Measurements from ENCODE around the gene TMEM115. TPM values are rescaled to one million over a fixed set of nuclear protein-coding genes. Genes with fewer than 3 reads are reported as not detected.

The TMEM115 gene
- total and polyA plus RNA-seq, 2 of the 4 experiments (the other 2 are of a cell fraction) = 35.3 to 47.3 TPM

DNA sequence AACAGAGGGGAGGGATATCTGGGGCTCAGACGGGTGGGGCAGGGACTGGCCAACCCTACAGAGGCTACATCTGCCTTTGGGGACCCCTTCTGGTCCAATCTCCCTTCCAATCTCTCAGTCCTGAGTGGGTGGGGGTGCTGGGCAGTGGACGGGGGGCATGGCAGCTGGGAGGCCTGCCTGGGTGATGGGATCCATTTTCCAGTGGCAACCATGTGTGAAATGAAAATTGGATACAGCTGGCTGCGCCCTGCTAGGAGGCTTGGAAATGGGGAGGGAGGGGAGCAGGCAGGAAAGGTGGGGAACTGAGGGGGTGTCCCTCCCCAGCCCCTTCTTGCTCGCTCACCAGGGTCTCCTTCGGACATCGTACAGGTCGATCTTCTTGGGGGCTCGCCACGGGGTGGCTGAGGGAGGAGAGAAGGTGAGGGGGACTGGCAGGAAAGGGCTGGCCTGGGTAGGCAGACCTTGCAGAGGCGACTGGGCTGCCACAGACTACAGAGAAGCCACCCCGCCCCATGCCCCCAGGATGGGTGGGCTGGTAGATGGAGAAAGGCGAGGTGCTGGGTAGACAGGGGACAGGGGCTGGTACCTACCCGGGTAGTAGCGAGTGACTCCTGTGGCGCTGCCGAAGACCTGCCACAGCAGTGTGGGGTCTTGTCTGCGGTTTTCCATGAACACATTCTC lies 21.2 kb upstream of the TMEM115 start:
- ATAC-seq (ENCODE audit: low read depth) (no peak), DNase-seq (no peak)
- Histone ChIP-seq H3K4me1 (ENCODE audit: control insufficient read depth, insufficient read depth, low read length) (no peaks in the 10 kb centered on the region), H3K9ac (ENCODE audit: low read depth, low read length) (no peak overlapping the region), H2AK5ac (ENCODE audit: low read depth, low read length) (no peak overlapping the region), H3K79me1 (ENCODE audit: low read depth in 1 of 2, low read length in 2 of 2) (no peaks in the 10 kb centered on the region), H4K20me1 (ENCODE audit: insufficient read depth, low read length) (no peaks in the 10 kb centered on the region), H4K5ac (ENCODE audit: low read depth, low read length) (no peak overlapping the region), H2AK9ac (replicated peaks; ENCODE audit: low read depth, low read length, poor library complexity) (no peak overlapping the region), H4K91ac (ENCODE audit: insufficient read depth, low read depth, low read length) (no peak overlapping the region), H3K4ac (ENCODE audit: low read depth, low read length) (no peak overlapping the region), H4K8ac (ENCODE audit: low read depth in 2 of 2, low read length in 2 of 2) (no peak overlapping the region), H3K14ac (replicated peaks; ENCODE audit: low read depth, low read length) (no peak overlapping the region), H3K27me3 (ENCODE audit: control insufficient read depth, insufficient read depth, low read length) (peaks cover 34% of the 10 kb centered on the region), H3K36me3 (ENCODE audit: control insufficient read depth, insufficient read depth, low read length) (no peaks in the 10 kb centered on the region), H3K9me1 (ENCODE audit: insufficient read depth, low read length) (no peaks in the 10 kb centered on the region), H3K56ac (ENCODE audit: extremely low read depth, insufficient read depth, low read length) (no peak overlapping the region), H2BK20ac (ENCODE audit: low read depth, low read length) (no peak overlapping the region), H2BK5ac (ENCODE audit: low read depth, low read length, poor library complexity, severe bottlenecking) (no peak overlapping the region), H3K4me2 (ENCODE audit: low read depth, low read length) (no peak overlapping the region), H3K18ac (ENCODE audit: low read depth, low read length) (no peak overlapping the region), H3K4me3 (ENCODE audit: insufficient read depth, low read depth, low read length) (no peak overlapping the region), H3K9me3 (ENCODE audit: control insufficient read depth, insufficient read depth, low read length) (no peaks in the 10 kb centered on the region), H2BK120ac (ENCODE audit: low read depth, low read length) (no peak overlapping the region), H3K27ac (ENCODE audit: insufficient read depth, low read length) (no peak overlapping the region), H2AFZ (replicated peaks; ENCODE audit: low read length, poor library complexity) (no peak overlapping the region), H3K23ac (ENCODE audit: low read depth, low read length) (no peak overlapping the region), H2BK15ac (ENCODE audit: low read depth, low read length) (no peak overlapping the region)
- CTCF ChIA-PET = no interaction called here
- no TSS peak for BruUV-seq (replicated peaks)
- in situ Hi-C loops (cut with MboI; ENCODE audit: low sequenced_read_pairs) (no loop called here), intact Hi-C loops (cut with micrococcal nuclease) (no loop called here), dilution Hi-C loops (cut with HindIII; ENCODE audit: low sequenced_read_pairs, unreplicated experiment) (no loop called here)
- POLR2A ChIA-PET (ENCODE audit: unreplicated experiment) = interaction anchor here (0.6 kb wide), 1 partner anchor 193 kb away, joined by 4 read pairs; no protein-coding TSS in a partner anchor
- WGBS, 2 experiments (ENCODE audit: extremely low coverage in 2 of 2, insufficient read length in 1 of 2) = 40% methylated on average over 1 of the region's 17 CpGs; no CpG with 5 or more reads in 1 of the 2 experiments
- TF ChIP-seq MAFK (IDR thresholded peaks at IDR 0.05; ENCODE audit: low read depth, low read length) = no peak
- TF ChIP-seq NFE2L2 (IDR thresholded peaks at IDR 0.05; ENCODE audit: low read depth, low read length) = no peak
- no peak for TF ChIP-seq FOS (IDR thresholded peaks at IDR 0.05; ENCODE audit: low read depth, low read length)
- no peak for TF ChIP-seq BHLHE40 (IDR thresholded peaks at IDR 0.05; ENCODE audit: low read depth, low read length)
